SK-N-SH (cell line): Measurements from ENCODE around the gene SLC8A1. TPM values are rescaled to one million over a fixed set of nuclear protein-coding genes. Genes with fewer than 3 reads are reported as not detected.

Experiments
- CTCF ChIA-PET: fragments of 300-600, 350-600 bp; formaldehyde crosslinking; extraction: SDS; loops from one replicate; lab custom pipeline; 2021; lab: Yijun Ruan, JAX
- POLR2A ChIA-PET: fragments of 350-600 bp; sonication (Branson Sonifier 250); formaldehyde crosslinking; extraction: SDS; loops from one replicate; lab custom pipeline; 2020; ENCODE audit warnings: antibody characterized with exemption, inconsistent platforms; lab: Yijun Ruan, JAX
- DNase-seq: peaks from one replicate; pipeline ENCODE4 v3.0.0; 2012
- H2AFZ ChIP-seq: fragments of 200-600 bp; sonication (generic); 2 replicates; pipeline ENCODE4 v1.8.1; 2016; ENCODE audit warnings: antibody characterized with exemption, mild to moderate bottlenecking, low read depth
- H3F3A ChIP-seq: fragments of 200-600 bp; sonication (generic); replicated peaks from 2 replicates; pipeline ENCODE3; 2016; ENCODE audit warnings: antibody characterized with exemption, mild to moderate bottlenecking; ENCODE audit not compliant: insufficient read depth
- H3K27ac ChIP-seq, 2 experiments: fragments of 200-500 bp in 1 of 2; fragments of 200-600 bp in 1 of 2; sonication (Bioruptor generic) in 1 of 2; sonication (generic), shearing (Covaris generic) in 1 of 2; 2 replicates each; pipeline versions ENCODE4 v1.5.1 to v1.6.1; 2014 to 2016; ENCODE audit warnings: low read depth in 2 of 2, inconsistent platforms in 1 of 2, low read length in 1 of 2, mild to moderate bottlenecking in 1 of 2, mixed read lengths in 1 of 2
- H3K27me3 ChIP-seq: fragments of 200-600 bp; sonication (generic), shearing (Covaris generic); 2 replicates; pipeline ENCODE4 v1.6.1; 2016; ENCODE audit warnings: mixed run types; ENCODE audit not compliant: insufficient read depth
- H3K36me3 ChIP-seq, 2 experiments: fragments of 200-500 bp in 1 of 2; fragments of 200-600 bp in 1 of 2; sonication (Bioruptor generic) in 1 of 2; sonication (generic) in 1 of 2; replicated peaks in 1 of 2; 2 replicates each; pipeline versions ENCODE3 to v1.5.1; 2014 to 2016; ENCODE audit warnings: low read length in 1 of 2, mild to moderate bottlenecking in 1 of 2; ENCODE audit not compliant: insufficient read depth in 2 of 2, control insufficient read depth in 1 of 2
- H3K4me1 ChIP-seq, 2 experiments: fragments of 200-500 bp in 1 of 2; fragments of 200-600 bp in 1 of 2; sonication (Bioruptor generic) in 1 of 2; sonication (generic), shearing (Covaris generic) in 1 of 2; 2 replicates each; pipeline versions ENCODE4 v1.5.1 to v1.6.1; 2014 to 2016; ENCODE audit warnings: low read depth in 1 of 2, low read length in 1 of 2, mixed run types in 1 of 2; ENCODE audit not compliant: insufficient read depth in 2 of 2, control insufficient read depth in 1 of 2
- H3K4me2 ChIP-seq: fragments of 200-600 bp; sonication (generic), shearing (Covaris generic); 2 replicates; pipeline ENCODE4 v1.6.1; 2017; ENCODE audit warnings: mixed run types
- H3K4me3 ChIP-seq, 2 experiments: fragments of 200-500 bp in 1 of 2; fragments of 200-600 bp in 1 of 2; sonication (Bioruptor generic) in 1 of 2; sonication (generic), shearing (Covaris generic) in 1 of 2; 2 replicates each; pipeline versions ENCODE4 v1.5.1 to v1.8.1; 2014 to 2016; ENCODE audit warnings: low read depth in 2 of 2, inconsistent platforms in 1 of 2, low read length in 1 of 2, mild to moderate bottlenecking in 1 of 2, mixed read lengths in 1 of 2, moderate library complexity in 1 of 2
- H3K79me2 ChIP-seq: fragments of 200-600 bp; sonication (generic); 2 replicates; pipeline ENCODE4 v1.8.1; 2017; ENCODE audit warnings: mild to moderate bottlenecking; ENCODE audit not compliant: insufficient read depth
- H3K9ac ChIP-seq: fragments of 200-600 bp; sonication (generic); 2 replicates; pipeline ENCODE4 v1.6.1; 2017; ENCODE audit warnings: mixed run types
- H3K9me2 ChIP-seq: fragments of 200-600 bp; sonication (generic); 2 replicates; pipeline ENCODE4 v1.6.1; 2017; ENCODE audit warnings: mixed run types
- H3K9me3 ChIP-seq: fragments of 200-600 bp; sonication (generic); 2 replicates; pipeline ENCODE4 v1.6.1; 2017; ENCODE audit warnings: mixed run types, mild to moderate bottlenecking, moderate library complexity
- H4K20me1 ChIP-seq: fragments of 200-600 bp; sonication (generic); 2 replicates; pipeline ENCODE4 v1.6.1; 2017; ENCODE audit warnings: mild to moderate bottlenecking, mixed run types; ENCODE audit not compliant: insufficient read depth
- CHD2 ChIP-seq: fragments of 150-350 bp; IDR thresholded peaks from 2 replicates; pipeline ENCODE4 v1.6.1; 2018; ENCODE audit warnings: low read length; ENCODE audit not compliant: partially characterized antibody
- CTCF ChIP-seq: fragments of 200-600 bp; sonication (generic); IDR thresholded peaks from 2 replicates; pipeline ENCODE4 v1.6.1; 2017; ENCODE audit warnings: antibody characterized with exemption, mild to moderate bottlenecking, moderate library complexity
- EP300 ChIP-seq, 2 experiments: IDR thresholded peaks; 2 replicates each; pipeline versions ENCODE4 v1.4.0 to v1.6.1; 2012; ENCODE audit warnings: borderline replicate concordance in 1 of 2, low read depth in 1 of 2, low read length in 1 of 2
- FOXJ3 ChIP-seq: sonication (generic); formaldehyde crosslinking; IDR thresholded peaks from 2 replicates; pipeline ENCODE4 v1.5.1; 2020; ENCODE audit warnings: mild to moderate bottlenecking, missing genetic modification reagents
- GATA2 ChIP-seq: sonication (generic); formaldehyde crosslinking; IDR thresholded peaks from 2 replicates; pipeline ENCODE4 v1.5.0; 2020; ENCODE audit warnings: mild to moderate bottlenecking, missing genetic modification reagents
- IRF3 ChIP-seq: fragments of 150-350 bp; IDR thresholded peaks from 2 replicates; pipeline ENCODE4 v1.6.1; 2016; ENCODE audit warnings: mild to moderate bottlenecking, low read depth, low read length
- MEF2A ChIP-seq: IDR thresholded peaks from 2 replicates; pipeline ENCODE4 v1.4.0; 2012; ENCODE audit warnings: low read depth, borderline replicate concordance
- POLR2AphosphoS5 ChIP-seq: IDR thresholded peaks from 2 replicates; pipeline ENCODE4 v1.6.1; 2012; ENCODE audit warnings: low read depth, low read length
- RAD21 ChIP-seq: IDR thresholded peaks from 2 replicates; pipeline ENCODE4 v1.6.1; 2012; ENCODE audit warnings: mild to moderate bottlenecking, low read length
- TAF1 ChIP-seq: IDR thresholded peaks from 2 replicates; pipeline ENCODE4 v1.6.1; 2012; ENCODE audit warnings: low read depth, mild to moderate bottlenecking, low read length, moderate library complexity, borderline replicate concordance
- WGBS: methylation state at CpG from one replicate; pipeline ENCODE4 v1.1.6; 2017; ENCODE audit warnings: low lambda C conversion rate; 5-methylcytosine and 5-hydroxymethylcytosine counted together
- polyA plus RNA-seq, 3 experiments: library from polyadenylated mRNA; depleted of rRNA; stranded (reverse); fragments of >200 nt; gene quantifications; 2 replicates each; pipeline ENCODE4 v1.2.3, GENCODE V29; 2012

SLC8A1 gene
- polyA plus RNA-seq, 1 of the 3 experiments (the other 2 are of a cell fraction) = 3.2 TPM

GRCh38 chr2:40258135-40258457 is 193.8 kb downstream of the SLC8A1 start (continued):
- TF ChIP-seq IRF3 (no peak), TAF1 (no peak), MEF2A (no peak), FOXJ3 (CRISPR knock-in tag) (no peak), CHD2 (no peak)

- 85% methylated on average over 7 of the region's 7 CpGs for WGBS
- H2AFZ ChIP-seq = no peak overlapping the region
- ChIA-PET CTCF (interaction anchor here (0.7 to 1.3 kb wide), 6 partner anchors 13 to 344 kb away, joined by 3 to 8 read pairs (median 3); no protein-coding TSS in a partner anchor), POLR2A (interaction anchor here (0.6 kb wide), 1 partner anchor 217 kb away, joined by 7 read pairs; no protein-coding TSS in a partner anchor)
- H3K4me2 ChIP-seq = no peak overlapping the region
- TF ChIP-seq GATA2 (CRISPR knock-in tag) = 0 out of 2 replicates have a peak, but pooled peaks have one; percentile 19
- TF ChIP-seq EP300 (IDR thresholded peaks at IDR 0.05; ENCODE audit: borderline replicate concordance in 1 of 2, low read depth in 1 of 2, low read length in 1 of 2) = 0 out of 4 replicates have a peak, but pooled peaks of 1 of the 2 experiments have one; percentile 11
- no peak for TF ChIP-seq POLR2AphosphoS5
- no peak for TF ChIP-seq MEF2A
- H3K27me3 ChIP-seq = no peaks in the 10 kb centered on the region
- H3K27ac ChIP-seq = no peak overlapping the region
- DNase-seq = no peak
- no peaks in the 10 kb centered on the region for H3K9me3 ChIP-seq
- no peaks in the 10 kb centered on the region for H3F3A ChIP-seq
- H3K9me2 ChIP-seq = no peaks in the 10 kb centered on the region
- H4K20me1 ChIP-seq = no peaks in the 10 kb centered on the region
- no peaks in the 10 kb centered on the region for H3K36me3 ChIP-seq
- H3K4me3 ChIP-seq = no peak overlapping the region
- no peaks in the 10 kb centered on the region for H3K79me2 ChIP-seq
- peaks cover 0 to 6% of the 10 kb centered on the region in 2 experiments; a peak in 2 of 4 replicates for H3K4me1 ChIP-seq
- no peak overlapping the region for H3K9ac ChIP-seq
These were observed 194.4 kb downstream of the SLC8A1 start for GRCh38 chr2:40257340-40258134.

GRCh38 chr2:40256649-40257048 is 195.2 kb downstream of the SLC8A1 start:
- Histone ChIP-seq H3K36me3 (no peaks in the 10 kb centered on the region), H3K4me3 (no peak overlapping the region), H3K27me3 (no peaks in the 10 kb centered on the region), H3K4me1 (peaks cover 0 to 6% of the 10 kb centered on the region in 2 experiments; a peak in 2 of 4 replicates), H3K9me3 (no peaks in the 10 kb centered on the region), H3K27ac (no peak overlapping the region), H3K79me2 (no peaks in the 10 kb centered on the region), H3K9me2 (no peaks in the 10 kb centered on the region), H3K9ac (no peak overlapping the region), H4K20me1 (no peaks in the 10 kb centered on the region), H2AFZ (no peak overlapping the region), H3K4me2 (no peak overlapping the region), H3F3A (no peaks in the 10 kb centered on the region)
- CTCF ChIA-PET = interaction anchor here (0.6 to 1.3 kb wide), 4 partner anchors 12 to 343 kb away, joined by 3 to 8 read pairs (median 4); no protein-coding TSS in a partner anchor
- POLR2A ChIA-PET = interaction anchor here (0.6 kb wide), 1 partner anchor 216 kb away, joined by 7 read pairs; no protein-coding TSS in a partner anchor
- TF ChIP-seq CTCF (peak; percentile 36), RAD21 (peak; percentile 35), TAF1 (no peak)
- peak; percentile 50 for DNase-seq
